Measurements from ENCODE around the gene OST4. TPM values are rescaled to one million over a fixed set of nuclear protein-coding genes. Genes with fewer than 3 reads are reported as not detected.
A peak's percentile ranks its signal among the peaks of the same experiment; 100 is the strongest.

Gene OST4
- total RNA-seq, 1 experiment from 2014 or later: 257 TPM

DNA sequence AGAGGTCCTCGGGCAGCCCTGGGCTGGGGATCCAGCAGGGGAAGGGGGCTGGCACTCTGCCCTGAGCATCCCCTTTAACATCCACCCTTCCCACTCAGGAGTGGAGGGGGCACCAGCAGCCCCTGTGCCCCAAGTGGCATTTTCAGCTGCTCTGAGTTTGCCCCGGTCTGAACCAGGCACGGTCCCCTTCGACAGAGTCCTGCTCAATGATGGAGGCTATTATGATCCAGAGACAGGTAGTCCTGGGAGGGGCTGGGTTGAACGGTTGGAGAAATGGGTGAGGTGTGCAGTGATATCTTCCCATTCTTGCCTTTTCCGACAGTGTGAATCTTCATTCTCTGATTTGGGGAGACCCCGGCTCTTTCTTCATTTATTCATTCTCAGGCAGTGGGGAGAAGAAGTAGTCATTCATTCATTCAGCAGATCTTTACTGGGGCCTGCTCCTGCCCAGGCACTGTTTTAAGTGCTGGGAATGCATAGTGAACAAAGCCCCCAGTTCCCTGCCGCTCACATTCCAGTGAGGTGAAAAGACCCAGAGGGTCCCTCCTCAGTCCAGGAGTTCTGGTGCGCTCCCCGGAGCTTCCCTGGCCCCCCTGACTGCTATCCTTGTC, 13.7 kb upstream of the OST4 start:
- TF ChIP-seq, protein P1, sequence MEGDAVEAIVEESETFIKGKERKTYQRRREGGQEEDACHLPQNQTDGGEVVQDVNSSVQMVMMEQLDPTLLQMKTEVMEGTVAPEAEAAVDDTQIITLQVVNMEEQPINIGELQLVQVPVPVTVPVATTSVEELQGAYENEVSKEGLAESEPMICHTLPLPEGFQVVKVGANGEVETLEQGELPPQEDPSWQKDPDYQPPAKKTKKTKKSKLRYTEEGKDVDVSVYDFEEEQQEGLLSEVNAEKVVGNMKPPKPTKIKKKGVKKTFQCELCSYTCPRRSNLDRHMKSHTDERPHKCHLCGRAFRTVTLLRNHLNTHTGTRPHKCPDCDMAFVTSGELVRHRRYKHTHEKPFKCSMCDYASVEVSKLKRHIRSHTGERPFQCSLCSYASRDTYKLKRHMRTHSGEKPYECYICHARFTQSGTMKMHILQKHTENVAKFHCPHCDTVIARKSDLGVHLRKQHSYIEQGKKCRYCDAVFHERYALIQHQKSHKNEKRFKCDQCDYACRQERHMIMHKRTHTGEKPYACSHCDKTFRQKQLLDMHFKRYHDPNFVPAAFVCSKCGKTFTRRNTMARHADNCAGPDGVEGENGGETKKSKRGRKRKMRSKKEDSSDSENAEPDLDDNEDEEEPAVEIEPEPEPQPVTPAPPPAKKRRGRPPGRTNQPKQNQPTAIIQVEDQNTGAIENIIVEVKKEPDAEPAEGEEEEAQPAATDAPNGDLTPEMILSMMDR (IDR thresholded peaks at IDR 0.05; ENCODE audit: unreplicated experiment): no peak
- Mint-ChIP-seq H3K36me3 (ENCODE audit: insufficient read depth, unreplicated experiment) (no peaks in the 10 kb centered on the region), H3K27ac (ENCODE audit: low read depth, unreplicated experiment) (no peak overlapping the region), H3K27me3 (ENCODE audit: insufficient read depth, unreplicated experiment) (no peaks in the 10 kb centered on the region), H3K4me1 (ENCODE audit: insufficient read depth, unreplicated experiment) (peaks cover 11% of the 10 kb centered on the region), H3K9me3 (ENCODE audit: unreplicated experiment) (no peaks in the 10 kb centered on the region), H3K4me3 (ENCODE audit: unreplicated experiment) (peak overlapping the region; percentile 75)
- DNase-seq (ENCODE audit: unreplicated experiment): no peak
- POLR2A ChIA-PET: interaction anchor here (0.8 to 2.4 kb wide), 7 partner anchors 11 to 238 kb away, joined by 3 to 8 read pairs (median 4); partner anchors contain the start of genes AGBL5, MPV17 and OST4
- CTCF ChIA-PET: interaction anchor here (0.6 to 2.0 kb wide), 13 partner anchors 12 to 1189 kb away, joined by 3 to 10 read pairs (median 4); partner anchors contain the start of gene TMEM214
- intact Hi-C loops (cut with micrococcal nuclease): loop anchor here (1.0 kb wide), 1 partner anchor 124 kb away; no protein-coding TSS in a partner anchor
- BruUV-seq (replicated peaks): TSS peak; percentile 16

DNA sequence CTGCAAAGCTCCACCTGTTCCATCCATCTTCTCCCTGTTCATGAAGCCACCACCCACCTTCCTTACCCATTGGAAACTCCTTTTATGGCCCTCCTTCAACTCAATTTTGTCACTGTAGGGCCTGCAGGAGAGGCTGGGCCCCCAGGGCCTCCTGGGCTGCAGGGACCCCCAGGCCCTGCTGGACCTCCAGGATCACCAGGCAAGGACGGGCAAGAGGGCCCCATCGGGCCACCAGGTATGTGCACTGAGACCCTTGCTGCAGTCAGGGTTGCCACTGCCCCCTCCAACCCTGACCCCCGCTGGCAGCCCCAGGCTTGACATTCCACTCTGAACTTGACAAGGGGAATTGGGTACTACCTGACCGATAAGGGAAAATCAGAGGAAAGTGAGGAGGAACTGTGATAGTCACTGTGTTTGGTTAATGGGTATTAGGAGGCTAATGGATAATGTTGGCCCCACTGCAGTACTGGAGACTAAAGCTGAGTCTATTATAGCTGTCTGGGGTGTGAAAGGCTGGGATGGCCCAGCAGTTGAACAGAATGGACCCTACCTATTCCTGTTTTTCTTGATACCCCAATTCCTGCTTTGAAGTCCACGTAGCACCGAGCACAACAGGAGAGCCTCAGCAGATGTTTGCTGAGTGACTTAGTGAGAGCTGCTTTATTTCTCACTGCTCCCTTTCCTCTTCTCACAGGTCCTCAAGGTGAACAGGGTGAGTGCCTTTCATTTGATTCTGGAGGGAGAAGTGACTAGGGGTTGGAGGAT, 13.0 kb upstream of the OST4 start:
- POLR2A ChIA-PET: interaction anchor here (1.3 to 3.3 kb wide), 6 partner anchors 10 to 209 kb away, joined by 4 to 12 read pairs (median 6); partner anchors contain the start of genes AGBL5 and OST4
- Mint-ChIP-seq H3K9me3 (ENCODE audit: unreplicated experiment) (no peaks in the 10 kb centered on the region), H3K4me3 (ENCODE audit: unreplicated experiment) (no peak overlapping the region), H3K27me3 (ENCODE audit: insufficient read depth, unreplicated experiment) (no peaks in the 10 kb centered on the region), H3K27ac (ENCODE audit: low read depth, unreplicated experiment) (no peak overlapping the region), H3K4me1 (ENCODE audit: insufficient read depth, unreplicated experiment) (peaks cover 11% of the 10 kb centered on the region), H3K36me3 (ENCODE audit: insufficient read depth, unreplicated experiment) (no peaks in the 10 kb centered on the region)
- CTCF ChIA-PET: interaction anchor here (0.5 to 2.0 kb wide), 13 partner anchors 9 to 239 kb away, joined by 3 to 10 read pairs (median 3); no protein-coding TSS in a partner anchor
- intact Hi-C loops (cut with micrococcal nuclease): loop anchor here (1.0 kb wide), 1 partner anchor 123 kb away; no protein-coding TSS in a partner anchor
- DNase-seq (ENCODE audit: unreplicated experiment): no peak
- no TSS peak for BruUV-seq (replicated peaks)
- TF ChIP-seq, protein P1 (IDR thresholded peaks at IDR 0.05; ENCODE audit: unreplicated experiment): no peak

DNA sequence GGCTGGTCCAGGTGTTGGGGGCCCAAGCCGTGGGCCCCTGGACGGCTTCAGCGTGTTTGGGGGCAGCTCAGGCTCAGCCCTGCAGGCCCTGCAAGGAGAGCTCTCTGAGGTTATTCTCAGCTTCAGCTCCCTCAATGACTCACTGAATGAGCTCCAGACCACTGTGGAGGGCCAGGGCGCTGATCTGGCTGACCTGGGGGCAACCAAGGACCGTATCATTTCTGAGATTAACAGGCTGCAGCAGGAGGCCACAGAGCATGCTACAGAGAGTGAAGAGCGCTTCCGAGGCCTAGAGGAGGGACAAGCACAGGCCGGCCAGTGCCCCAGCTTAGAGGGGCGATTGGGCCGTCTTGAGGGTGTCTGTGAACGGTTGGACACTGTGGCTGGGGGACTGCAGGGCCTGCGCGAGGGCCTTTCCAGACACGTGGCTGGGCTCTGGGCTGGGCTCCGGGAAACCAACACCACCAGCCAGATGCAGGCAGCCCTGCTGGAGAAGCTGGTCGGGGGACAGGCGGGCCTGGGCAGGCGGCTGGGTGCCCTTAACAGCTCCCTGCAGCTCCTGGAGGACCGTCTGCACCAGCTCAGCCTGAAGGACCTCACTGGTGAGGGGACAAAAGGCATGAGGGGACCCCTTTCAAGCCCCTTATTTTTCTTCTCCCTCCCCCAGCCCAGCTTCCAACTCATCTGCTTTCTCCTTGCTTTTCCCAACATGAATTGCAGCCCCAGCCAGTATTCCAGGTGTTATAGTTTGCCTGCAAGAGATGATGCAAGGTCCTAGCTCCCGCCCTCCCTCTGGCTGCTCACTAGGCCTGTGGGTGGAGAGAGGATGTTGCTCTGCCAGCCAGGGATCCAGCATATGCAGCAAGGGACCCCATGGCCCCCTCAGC, 12.2 kb upstream of the OST4 start:
- TF ChIP-seq, protein P1 (IDR thresholded peaks at IDR 0.05; ENCODE audit: unreplicated experiment): no peak
- peaks cover 11% of the 10 kb centered on the region for H3K4me1 Mint-ChIP-seq (ENCODE audit: insufficient read depth, unreplicated experiment)
- no TSS peak for BruUV-seq (replicated peaks)
- intact Hi-C loops (cut with micrococcal nuclease): no loop called here
- no peak overlapping the region for H3K27ac Mint-ChIP-seq (ENCODE audit: low read depth, unreplicated experiment)
- H3K9me3 Mint-ChIP-seq (ENCODE audit: unreplicated experiment): no peaks in the 10 kb centered on the region
- POLR2A ChIA-PET: interaction anchor here (0.9 to 3.3 kb wide), 7 partner anchors 9 to 237 kb away, joined by 3 to 12 read pairs (median 4); partner anchors contain the start of genes AGBL5, ATRAID, OST4 and PREB
- H3K4me3 Mint-ChIP-seq (ENCODE audit: unreplicated experiment): no peak overlapping the region
- H3K36me3 Mint-ChIP-seq (ENCODE audit: insufficient read depth, unreplicated experiment): no peaks in the 10 kb centered on the region
- CTCF ChIA-PET: interaction anchor here (0.5 to 1.1 kb wide), 8 partner anchors 10 to 1381 kb away, joined by 3 to 4 read pairs (median 3); no protein-coding TSS in a partner anchor
- peak; percentile 28 for DNase-seq (ENCODE audit: unreplicated experiment)
- H3K27me3 Mint-ChIP-seq (ENCODE audit: insufficient read depth, unreplicated experiment): no peaks in the 10 kb centered on the region

All from MCF 10A (cell line).